H1 (cell line): ENCODE measurements around the gene DNLZ.
"Not testable (repeated sequence)": the region's sequence is repeated elsewhere in the genome, so short reads cannot be mapped to it uniquely, and the experiment has no call there.

ENCODE experiments used
- ASH2L ChIP-seq: fragments of 200-600, 300-600 bp; sonication (generic); IDR thresholded peaks from one replicate; pipeline ENCODE4 v1.7.1; 2017; ENCODE audit warnings: low read length
- ATF3 ChIP-seq: IDR thresholded peaks from 2 replicates; pipeline ENCODE4 v1.6.1; 2011; ENCODE audit warnings: low read depth, mild to moderate bottlenecking, low read length; ENCODE audit not compliant: insufficient read depth
- CEBPB ChIP-seq: IDR thresholded peaks from 2 replicates; pipeline ENCODE4 v1.6.1; 2012; ENCODE audit warnings: low read depth, low read length
- CHD1 ChIP-seq: IDR thresholded peaks from 2 replicates; pipeline ENCODE4 v1.6.1; 2012; ENCODE audit warnings: low read depth, low read length, improper control_type of control experiment
- CHD2 ChIP-seq: IDR thresholded peaks from 2 replicates; pipeline ENCODE4 v1.6.1; 2012; ENCODE audit warnings: low read length, improper control_type of control experiment
- CTCF ChIP-seq, 3 experiments: IDR thresholded peaks; 1 replicate in 2 of 3; 2 replicates in 1 of 3; pipeline versions ENCODE4 v1.5.1 to v1.6.1; 2011; ENCODE audit warnings: low read length in 3 of 3, mild to moderate bottlenecking in 3 of 3, inconsistent platforms in 2 of 3, low read depth in 1 of 3, moderate library complexity in 1 of 3; ENCODE audit not compliant: insufficient read depth in 1 of 3; ENCODE audit errors: control extremely low read depth in 1 of 3
- EZH2 ChIP-seq: fragments of 200-600 bp; sonication (generic); IDR thresholded peaks from 2 replicates; pipeline ENCODE4 v1.7.1; 2012; ENCODE audit warnings: low read depth, mild to moderate bottlenecking, moderate library complexity, low read length, inconsistent platforms; ENCODE audit not compliant: severe bottlenecking
- SUZ12 ChIP-seq: fragments of 200-600 bp; sonication (generic); IDR thresholded peaks from 2 replicates; pipeline ENCODE4 v1.6.1; 2012; ENCODE audit warnings: mild to moderate bottlenecking, inconsistent platforms, low read length, moderate library complexity, mixed read lengths
- YY1 ChIP-seq: IDR thresholded peaks from 2 replicates; pipeline ENCODE4 v1.6.1; 2011; ENCODE audit warnings: low read depth, mild to moderate bottlenecking, low read length

- TF ChIP-seq CEBPB; CTCF (IDR thresholded peaks at IDR 0.05; ENCODE audit: control extremely low read depth in 1 of 3, insufficient read depth in 1 of 3, low read depth in 1 of 3, low read length in 3 of 3); ATF3; CHD1; EZH2; YY1; CHD2; ASH2L; SUZ12: not testable (repeated sequence)
Measured at GRCh38 chr9:136407061-136407460, 43.5 kb upstream of the DNLZ start.
